Activated naive CD4-positive, alpha-beta T cell treated with anti-CD3 and anti-CD28 coated beads, Interleukin-2, amount 10 ng/mL, durations not matched to agents 7 days and 5 days (primary cell): ENCODE results near the gene SERP1.

Experiments used
- CTCF ChIA-PET: fragments of 350-600 bp; sonication (Branson Sonifier 250); formaldehyde crosslinking; loops from one replicate; lab custom pipeline; 2021; ENCODE audit warnings: antibody characterized with exemption; lab: Charles Lee
- DNase-seq: peaks from one replicate; pipeline ENCODE4 v3.0.0-alpha.2; 2020
- H3K27ac Mint-ChIP-seq: one replicate; pipeline ENCODE4 v1.8.0; 2021; ENCODE audit warnings: mild to moderate bottlenecking, moderate library complexity, mixed read lengths
- H3K27me3 Mint-ChIP-seq: one replicate; pipeline ENCODE4 v1.8.0; 2021; ENCODE audit warnings: mild to moderate bottlenecking, mixed read lengths
- H3K36me3 Mint-ChIP-seq: one replicate; pipeline ENCODE4 v1.8.0; 2021; ENCODE audit warnings: mixed read lengths
- H3K4me1 Mint-ChIP-seq: one replicate; pipeline ENCODE4 v1.8.0; 2021; ENCODE audit warnings: mixed read lengths
- H3K4me3 Mint-ChIP-seq: one replicate; pipeline ENCODE4 v1.8.0; 2021; ENCODE audit warnings: mild to moderate bottlenecking, moderate library complexity, mixed read lengths
- H3K9me3 Mint-ChIP-seq: one replicate; pipeline ENCODE4 v1.8.0; 2021; ENCODE audit warnings: mixed read lengths

Gene SERP1

DNA sequence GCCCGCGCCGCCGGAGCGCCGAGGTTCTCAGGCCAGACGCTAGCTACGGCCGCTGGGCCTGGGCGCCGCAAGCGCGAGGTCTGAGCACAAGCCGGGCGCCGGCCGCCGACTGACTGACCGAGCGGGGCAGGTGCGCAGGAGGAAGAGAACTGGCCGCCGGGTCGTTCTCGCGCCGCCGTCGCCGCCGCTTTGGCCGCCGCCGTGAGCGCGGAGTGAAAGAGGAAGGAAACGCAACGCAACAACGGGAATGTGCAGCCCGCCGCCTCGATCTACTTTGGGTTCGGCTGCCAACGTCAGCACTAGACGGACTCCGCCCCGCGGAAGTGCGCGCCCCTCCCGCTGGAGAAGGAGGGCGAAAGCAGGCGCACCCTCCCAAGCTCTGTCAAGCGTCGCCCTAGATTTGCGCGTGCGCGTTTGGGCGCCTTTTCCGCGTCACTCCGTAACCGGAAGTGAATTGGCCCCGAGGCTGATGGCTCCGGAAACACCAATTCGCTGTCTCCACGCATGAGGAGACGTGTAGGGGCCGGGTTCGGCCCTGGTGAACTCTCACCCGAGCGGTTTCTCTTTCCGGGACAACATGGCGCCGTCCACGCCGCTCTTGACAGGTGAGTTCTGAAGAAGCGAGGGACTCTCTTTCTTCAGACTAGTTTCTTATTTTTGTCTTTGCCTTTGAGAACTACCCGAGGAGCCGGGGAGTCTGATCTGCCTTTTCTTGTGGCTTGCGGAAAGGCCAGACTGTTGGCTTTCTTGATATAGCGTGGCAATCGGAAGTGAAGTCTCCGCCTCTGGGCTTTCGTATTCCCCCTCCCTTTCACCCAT lies at the start of gene SERP1, which contains the start of gene EIF2A:
Gene SERP1 (minus strand): TSS at position 271 of the 819 bp plus-strand sequence. CDS start 361 bp downstream, outside the sequence.
Gene EIF2A (plus strand): TSS at position 562 of the 819 bp plus-strand sequence. CDS start 16 bp downstream, at position 578.
- DNase-seq: peak; percentile 99
- no peaks in the 10 kb centered on the region for H3K9me3 Mint-ChIP-seq
- H3K27me3 Mint-ChIP-seq: no peaks in the 10 kb centered on the region
- peak within 1 kb of the TSS; percentile 93 for H3K4me3 Mint-ChIP-seq
- CTCF ChIA-PET: interaction anchor here (0.6 to 1.0 kb wide), 2 partner anchors 18 to 217 kb away, joined by 3 read pairs; no protein-coding TSS in a partner anchor
- peaks cover 47% of the 10 kb centered on the region for H3K36me3 Mint-ChIP-seq
- peaks cover 61% of the 10 kb centered on the region for H3K4me1 Mint-ChIP-seq
- H3K27ac Mint-ChIP-seq: peak within 1 kb of the TSS; percentile 95

DNA sequence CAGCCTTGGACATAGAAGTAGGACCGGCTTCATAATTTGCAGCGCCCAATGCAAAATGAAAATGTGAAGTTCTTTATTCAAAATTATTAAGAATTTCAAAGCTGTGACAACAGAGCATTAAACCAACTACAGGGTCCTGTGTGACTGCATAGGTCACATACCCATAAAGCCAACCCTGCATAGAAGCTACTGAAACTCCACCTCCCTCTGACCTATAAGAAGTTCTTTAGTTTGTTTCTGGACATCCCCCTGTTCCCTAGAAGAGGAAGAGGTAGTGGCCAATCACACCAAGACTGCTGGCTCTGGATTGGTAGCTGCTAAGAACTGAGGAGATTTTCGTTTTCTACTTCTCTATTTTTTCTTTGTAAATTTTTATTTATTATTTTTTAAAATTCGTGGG lies 47.9 kb upstream of the SERP1 start:
- no peak overlapping the region for H3K4me3 Mint-ChIP-seq
- H3K27me3 Mint-ChIP-seq: no peaks in the 10 kb centered on the region
- H3K27ac Mint-ChIP-seq: no peak overlapping the region
- peaks cover 7% of the 10 kb centered on the region for H3K4me1 Mint-ChIP-seq
- no peaks in the 10 kb centered on the region for H3K9me3 Mint-ChIP-seq
- CTCF ChIA-PET: no interaction called here
- DNase-seq: no peak
- H3K36me3 Mint-ChIP-seq: peaks cover 5% of the 10 kb centered on the region

DNA sequence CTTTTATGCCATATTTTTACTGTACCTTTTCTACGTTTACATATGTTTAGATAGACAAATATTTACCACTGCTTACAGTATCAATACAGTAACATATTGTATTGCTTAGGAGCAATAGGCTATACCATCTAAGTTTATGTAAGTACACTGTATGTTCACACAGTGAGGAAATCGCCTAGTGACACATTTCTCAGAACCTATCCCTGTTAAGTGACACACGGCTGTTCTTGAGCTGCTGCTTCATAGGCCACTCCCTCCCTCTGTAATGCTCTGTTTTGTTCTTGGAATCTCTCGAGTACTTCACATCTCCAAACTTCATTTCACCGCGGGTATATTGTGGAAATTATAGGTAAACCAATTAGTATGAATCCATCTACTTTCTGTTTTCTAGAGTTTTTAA lies 43.5 kb upstream of the SERP1 start:
- no peak overlapping the region for H3K4me3 Mint-ChIP-seq
- H3K27me3 Mint-ChIP-seq: no peaks in the 10 kb centered on the region

DNA sequence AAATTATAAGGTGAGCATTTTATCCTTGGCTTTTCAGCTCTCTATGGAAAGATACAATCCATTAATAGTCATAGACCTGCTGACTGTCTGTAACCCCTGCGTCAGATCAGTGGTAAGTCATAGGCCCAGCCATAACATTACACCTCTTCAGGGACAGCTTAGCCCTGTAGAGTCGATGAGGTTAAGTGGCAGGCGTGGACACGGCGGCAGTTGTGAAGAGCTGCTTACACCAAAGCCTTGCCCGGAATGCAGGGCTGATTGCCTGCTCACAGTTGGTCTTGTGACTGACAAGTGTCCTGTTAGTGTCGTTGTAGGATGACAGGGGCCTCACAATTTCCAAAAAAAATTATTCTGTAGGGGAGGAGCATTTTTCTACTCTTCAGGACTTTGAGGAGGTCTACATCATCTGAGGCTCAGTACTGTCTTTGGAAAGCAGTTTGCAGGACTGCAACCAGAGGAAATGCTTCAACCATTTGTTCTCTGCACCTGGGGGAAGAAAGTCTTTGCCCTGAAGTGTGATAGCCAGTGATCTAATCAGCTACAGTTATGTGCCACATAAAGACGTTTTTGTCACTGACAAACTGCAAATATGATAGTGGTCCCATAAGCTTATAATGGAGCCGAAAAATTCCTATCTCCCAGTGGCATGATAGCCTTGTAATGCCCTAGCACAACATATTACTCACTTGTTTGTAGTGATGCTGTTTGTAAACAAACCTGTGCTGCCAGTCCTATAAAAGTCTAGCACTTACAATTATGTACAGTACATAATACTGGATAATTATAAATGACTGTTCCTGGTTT lies 41.9 kb upstream of the SERP1 start:
- no peak for DNase-seq
- Mint-ChIP-seq H3K27me3 (no peaks in the 10 kb centered on the region), H3K4me3 (no peak overlapping the region), H3K4me1 (peaks cover 16% of the 10 kb centered on the region), H3K36me3 (peaks cover 25% of the 10 kb centered on the region), H3K27ac (no peak overlapping the region), H3K9me3 (no peaks in the 10 kb centered on the region)
- CTCF ChIA-PET: interaction anchor here (1.0 kb wide), 1 partner anchor 10 kb away, joined by 3 read pairs; no protein-coding TSS in a partner anchor

More for the DNA sequence above, 43.5 kb upstream of the SERP1 start:
- H3K36me3 Mint-ChIP-seq: peaks cover 20% of the 10 kb centered on the region
- DNase-seq: no peak
- CTCF ChIA-PET: interaction anchor here (1.0 kb wide), 1 partner anchor 8 kb away, joined by 3 read pairs; no protein-coding TSS in a partner anchor
- peak overlapping the region; percentile 59 for H3K27ac Mint-ChIP-seq
- peaks cover 14% of the 10 kb centered on the region for H3K4me1 Mint-ChIP-seq
- H3K9me3 Mint-ChIP-seq: no peaks in the 10 kb centered on the region

DNA sequence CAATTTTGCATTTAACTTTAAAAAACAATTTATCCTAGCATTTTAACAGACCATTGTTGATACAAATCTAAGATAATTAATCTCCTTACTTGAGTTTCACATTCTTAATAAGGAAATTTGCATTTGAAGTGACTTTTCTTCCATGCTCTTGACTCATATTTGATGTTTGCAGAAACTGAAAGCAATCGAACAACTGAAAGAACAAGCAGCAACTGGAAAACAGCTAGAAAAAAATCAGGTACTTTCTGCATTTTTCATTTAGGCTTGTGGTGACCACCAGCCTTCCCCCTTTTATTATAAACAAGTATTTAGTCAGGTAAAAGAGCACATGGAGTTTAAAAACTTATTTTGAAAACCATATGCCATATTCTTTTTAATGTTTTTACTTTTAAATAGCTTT lies 36.7 kb upstream of the SERP1 start:
- Mint-ChIP-seq H3K27me3 (no peaks in the 10 kb centered on the region), H3K4me1 (peaks cover 11% of the 10 kb centered on the region), H3K36me3 (peaks cover 35% of the 10 kb centered on the region), H3K4me3 (no peak overlapping the region), H3K9me3 (no peaks in the 10 kb centered on the region), H3K27ac (peak overlapping the region; percentile 55)
- CTCF ChIA-PET: no interaction called here
- no peak for DNase-seq

DNA sequence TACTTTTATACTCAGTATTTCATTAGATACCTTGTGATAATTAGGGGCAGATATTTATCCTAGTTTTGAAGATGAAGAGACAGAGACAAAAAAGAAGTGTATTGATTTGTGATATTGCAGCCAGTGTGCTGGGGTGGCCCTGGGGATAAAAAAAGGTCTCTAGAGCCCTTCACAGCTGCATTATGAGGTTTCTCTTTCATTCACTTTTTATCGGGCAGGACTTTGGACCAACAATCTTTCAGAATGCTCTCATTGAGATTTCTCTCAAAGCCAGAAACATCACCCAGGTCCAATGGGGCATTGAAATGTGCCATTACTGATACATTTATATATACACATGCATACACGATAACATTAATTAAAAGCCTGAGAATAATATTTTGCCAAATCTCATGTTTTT lies 36.3 kb upstream of the SERP1 start:
- no peak overlapping the region for H3K27ac Mint-ChIP-seq
- DNase-seq: no peak
- H3K9me3 Mint-ChIP-seq: no peaks in the 10 kb centered on the region
- H3K27me3 Mint-ChIP-seq: no peaks in the 10 kb centered on the region
- CTCF ChIA-PET: no interaction called here
- H3K36me3 Mint-ChIP-seq: peaks cover 36% of the 10 kb centered on the region
- no peak overlapping the region for H3K4me3 Mint-ChIP-seq
- peaks cover 15% of the 10 kb centered on the region for H3K4me1 Mint-ChIP-seq

DNA sequence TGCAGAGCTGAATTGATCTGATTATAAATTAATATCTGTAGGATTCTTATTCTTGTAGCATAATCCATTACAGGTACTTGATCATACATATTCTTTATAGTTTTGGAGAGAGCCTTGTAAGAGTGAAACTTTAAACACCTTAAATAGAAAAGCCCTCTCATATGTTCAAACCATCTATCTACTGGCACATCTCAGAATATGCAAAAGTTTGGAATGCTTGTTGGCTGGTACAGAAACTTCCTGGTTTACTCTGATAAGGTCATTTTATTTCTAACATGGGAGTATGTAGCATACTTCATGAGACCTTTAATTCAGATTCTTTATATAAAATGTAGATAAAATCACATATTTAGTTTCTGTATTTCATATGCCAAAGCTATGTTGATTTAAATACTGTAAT lies 34.9 kb upstream of the SERP1 start:
- Mint-ChIP-seq H3K4me1 (peaks cover 23% of the 10 kb centered on the region), H3K27me3 (no peaks in the 10 kb centered on the region), H3K9me3 (no peaks in the 10 kb centered on the region), H3K27ac (no peak overlapping the region), H3K36me3 (peaks cover 49% of the 10 kb centered on the region), H3K4me3 (no peak overlapping the region)
- CTCF ChIA-PET: no interaction called here
- no peak for DNase-seq

DNA sequence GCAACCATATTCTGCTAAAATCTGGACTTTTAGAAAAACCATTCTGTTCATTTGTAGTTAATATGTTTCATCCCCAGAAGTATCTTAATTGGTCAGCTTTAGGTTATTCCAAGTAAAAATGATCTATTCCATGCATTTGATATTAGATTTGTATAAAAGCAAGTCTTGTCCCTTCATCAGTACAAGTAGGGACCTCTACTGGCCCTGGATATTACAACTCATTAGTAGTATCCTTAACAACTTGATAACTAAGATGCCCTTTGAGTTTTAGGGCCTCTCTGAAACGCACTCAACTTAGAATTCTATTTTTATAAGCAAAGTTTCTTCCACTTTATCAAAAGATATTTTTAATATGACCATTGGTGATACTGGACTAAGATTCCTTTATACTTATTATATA lies 31.6 kb upstream of the SERP1 start:
- no peaks in the 10 kb centered on the region for H3K27me3 Mint-ChIP-seq
- peaks cover 38% of the 10 kb centered on the region for H3K36me3 Mint-ChIP-seq
- CTCF ChIA-PET: no interaction called here
- no peak overlapping the region for H3K4me3 Mint-ChIP-seq
- H3K27ac Mint-ChIP-seq: no peak overlapping the region
- no peaks in the 10 kb centered on the region for H3K9me3 Mint-ChIP-seq
- no peak for DNase-seq
- peaks cover 24% of the 10 kb centered on the region for H3K4me1 Mint-ChIP-seq

DNA sequence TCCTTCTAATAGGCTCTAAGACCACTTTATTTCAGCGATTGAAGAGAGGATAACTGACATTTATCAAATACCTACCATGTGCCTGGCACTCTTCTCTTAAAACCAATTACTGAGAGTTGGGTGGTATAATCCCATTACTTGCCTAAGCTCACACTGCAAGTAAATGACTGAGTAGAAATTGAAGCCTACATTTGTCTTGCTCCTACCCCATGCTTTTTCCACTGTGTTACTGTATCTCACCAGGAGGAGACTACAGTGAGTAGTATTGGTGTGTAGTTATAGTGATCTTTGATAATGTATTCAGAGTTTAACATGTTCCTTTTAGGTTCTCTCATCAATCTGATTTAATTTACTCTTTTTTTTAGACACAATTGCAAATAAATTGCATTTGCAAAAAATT lies 21.0 kb upstream of the SERP1 start:
- Mint-ChIP-seq H3K36me3 (peaks cover 40% of the 10 kb centered on the region), H3K9me3 (no peaks in the 10 kb centered on the region), H3K27ac (no peak overlapping the region), H3K4me1 (no peaks in the 10 kb centered on the region), H3K4me3 (no peak overlapping the region), H3K27me3 (no peaks in the 10 kb centered on the region)
- CTCF ChIA-PET: no interaction called here
- no peak for DNase-seq

DNA sequence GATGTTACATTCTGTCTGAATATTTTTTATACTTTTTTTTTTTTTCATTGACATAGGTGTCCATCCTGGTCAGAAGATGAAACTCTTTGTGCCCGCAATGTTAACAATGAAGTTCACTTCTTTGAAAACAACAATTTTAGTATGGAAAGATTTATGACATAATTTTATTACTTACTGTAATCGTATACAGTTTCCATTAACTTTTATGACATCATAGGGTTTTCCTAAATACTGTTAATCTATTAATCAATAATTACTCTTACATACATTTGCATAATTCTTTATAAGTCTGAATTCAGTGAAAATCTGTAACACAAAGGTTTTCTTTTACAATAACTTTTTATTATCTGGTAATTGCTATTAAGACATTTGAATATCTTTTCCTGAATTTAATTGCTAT lies 17.9 kb upstream of the SERP1 start:
- H3K36me3 Mint-ChIP-seq: peaks cover 31% of the 10 kb centered on the region
- H3K4me3 Mint-ChIP-seq: no peak overlapping the region
- CTCF ChIA-PET: no interaction called here
- H3K4me1 Mint-ChIP-seq: no peaks in the 10 kb centered on the region
- no peak overlapping the region for H3K27ac Mint-ChIP-seq
- no peaks in the 10 kb centered on the region for H3K9me3 Mint-ChIP-seq
- DNase-seq: no peak
- H3K27me3 Mint-ChIP-seq: no peaks in the 10 kb centered on the region

DNA sequence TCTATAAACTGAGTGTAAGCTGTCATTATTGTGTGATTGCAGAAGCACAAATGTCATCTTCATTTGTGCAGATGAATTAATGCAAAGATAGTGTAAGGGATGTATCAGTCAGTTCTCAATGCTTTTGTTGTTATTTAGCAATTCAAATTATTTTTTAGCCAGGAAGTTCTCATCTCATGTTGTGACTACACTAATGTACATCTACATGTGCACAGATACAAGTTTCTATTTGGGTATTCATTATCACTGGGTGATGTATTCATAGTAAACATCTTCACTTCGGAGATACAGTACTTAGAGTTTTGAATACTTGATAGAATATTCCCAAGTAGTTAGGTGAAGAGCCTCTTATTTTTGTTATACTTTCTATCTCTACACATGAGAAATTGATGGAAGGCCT lies 11.4 kb upstream of the SERP1 start:
- Mint-ChIP-seq H3K4me3 (no peak overlapping the region), H3K9me3 (no peaks in the 10 kb centered on the region), H3K27ac (no peak overlapping the region), H3K27me3 (no peaks in the 10 kb centered on the region), H3K36me3 (peaks cover 36% of the 10 kb centered on the region), H3K4me1 (peaks cover 11% of the 10 kb centered on the region)
- DNase-seq: no peak
- CTCF ChIA-PET: no interaction called here

DNA sequence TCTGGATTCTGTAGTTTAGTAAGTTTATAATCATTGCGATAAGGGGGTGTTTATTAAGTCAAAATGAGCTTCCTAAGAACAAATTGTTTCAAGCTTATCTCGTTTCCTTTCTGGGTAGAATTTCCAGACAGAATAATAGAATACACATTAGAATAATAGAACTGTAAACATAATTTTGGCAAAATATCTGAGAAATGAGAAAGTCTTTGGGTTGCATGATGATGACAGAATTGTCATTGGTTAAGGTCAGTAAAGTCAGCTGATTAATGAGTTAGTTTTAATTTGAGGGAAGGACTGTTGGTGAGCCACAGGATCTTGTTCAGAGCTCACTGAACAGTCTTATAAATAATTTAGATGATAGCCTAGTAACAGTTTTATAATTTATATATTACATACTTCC lies 10.5 kb upstream of the SERP1 start:
- CTCF ChIA-PET: no interaction called here
- Mint-ChIP-seq H3K4me3 (no peak overlapping the region), H3K27ac (no peak overlapping the region), H3K36me3 (peaks cover 37% of the 10 kb centered on the region), H3K9me3 (no peaks in the 10 kb centered on the region), H3K27me3 (no peaks in the 10 kb centered on the region), H3K4me1 (peaks cover 11% of the 10 kb centered on the region)
- no peak for DNase-seq

DNA sequence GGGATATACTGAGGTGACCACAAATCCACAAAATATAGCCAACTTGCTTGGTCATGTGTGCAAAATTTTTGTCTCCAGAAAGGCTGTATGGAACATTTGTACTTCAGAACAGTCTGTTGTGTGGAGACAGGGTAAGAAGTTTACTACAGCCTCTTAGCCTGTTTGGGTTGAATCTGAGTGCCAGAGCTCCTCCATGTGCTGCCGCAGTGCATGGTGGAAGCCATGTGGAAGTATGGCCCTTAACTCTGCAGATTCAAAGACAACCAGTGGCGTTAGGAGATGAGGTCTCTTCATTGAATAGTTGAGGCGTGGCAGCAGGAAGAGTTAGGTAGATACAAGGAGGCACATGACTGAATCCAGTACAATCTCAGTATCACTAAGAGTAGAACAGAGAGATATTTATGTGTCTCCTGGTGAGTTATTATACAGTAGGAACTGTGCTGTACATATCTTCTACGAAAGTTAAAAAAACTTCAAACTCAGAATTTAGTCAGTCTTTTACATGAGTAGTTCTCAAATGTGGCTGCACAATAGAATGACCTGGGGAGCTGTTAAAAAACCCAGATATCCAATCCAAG lies 9.7 kb upstream of the SERP1 start:
- Mint-ChIP-seq H3K27me3 (no peaks in the 10 kb centered on the region), H3K4me3 (no peak overlapping the region), H3K36me3 (peaks cover 39% of the 10 kb centered on the region), H3K27ac (no peak overlapping the region), H3K4me1 (peaks cover 13% of the 10 kb centered on the region), H3K9me3 (no peaks in the 10 kb centered on the region)
- CTCF ChIA-PET: no interaction called here
- DNase-seq: no peak

DNA sequence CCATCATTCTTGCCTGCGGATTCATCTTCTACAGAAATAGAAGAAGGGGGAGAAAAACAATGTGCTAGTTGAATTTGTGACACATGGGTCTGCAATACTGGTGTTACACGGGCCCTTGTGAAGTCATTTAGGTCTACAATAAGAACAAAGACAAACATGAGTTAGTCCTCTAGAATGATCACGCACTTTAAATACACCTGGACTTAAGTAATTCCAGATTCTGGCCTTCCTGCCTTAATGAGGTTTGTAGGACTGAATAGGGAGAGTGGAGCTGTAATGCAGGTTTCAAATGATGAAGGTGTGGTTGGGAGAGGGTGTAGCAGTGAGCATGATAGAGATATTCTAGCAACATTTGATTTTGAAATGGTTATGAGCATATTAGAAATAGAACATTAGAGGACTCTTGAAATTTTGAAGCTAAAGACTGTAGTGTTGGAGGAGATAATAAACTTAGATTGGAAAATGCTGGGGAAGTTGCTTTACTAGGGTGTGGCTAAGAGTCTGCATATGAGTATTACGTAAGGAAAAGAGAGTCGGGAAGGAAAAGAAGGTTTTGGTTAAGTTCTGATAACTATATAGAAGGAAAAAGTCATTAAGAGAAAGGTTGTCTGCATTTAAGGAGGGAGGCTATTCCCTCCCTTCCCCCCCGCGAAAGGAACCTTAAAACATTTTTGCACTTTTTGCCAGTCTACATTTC lies 897 bp upstream of the SERP1 start:
- Mint-ChIP-seq H3K27ac (peak overlapping the region; percentile 95), H3K4me3 (peak overlapping the region; percentile 93), H3K4me1 (peaks cover 54% of the 10 kb centered on the region), H3K36me3 (peaks cover 41% of the 10 kb centered on the region), H3K9me3 (no peaks in the 10 kb centered on the region), H3K27me3 (no peaks in the 10 kb centered on the region)
- no peak for DNase-seq
- CTCF ChIA-PET: interaction anchor here (0.6 kb wide), 1 partner anchor 19 kb away, joined by 3 read pairs; no protein-coding TSS in a partner anchor
